HG02885 (cell line): ENCODE measurements around the gene SIAE.

Experiments
- ATAC-seq: cut with Tn5 transposase; IDR thresholded peaks from one replicate; pipeline ENCODE4 v1.9.1; 2021; ENCODE audit warnings: mild to moderate bottlenecking; ENCODE audit not compliant: unreplicated experiment, poor library complexity

The SIAE gene

DNA sequence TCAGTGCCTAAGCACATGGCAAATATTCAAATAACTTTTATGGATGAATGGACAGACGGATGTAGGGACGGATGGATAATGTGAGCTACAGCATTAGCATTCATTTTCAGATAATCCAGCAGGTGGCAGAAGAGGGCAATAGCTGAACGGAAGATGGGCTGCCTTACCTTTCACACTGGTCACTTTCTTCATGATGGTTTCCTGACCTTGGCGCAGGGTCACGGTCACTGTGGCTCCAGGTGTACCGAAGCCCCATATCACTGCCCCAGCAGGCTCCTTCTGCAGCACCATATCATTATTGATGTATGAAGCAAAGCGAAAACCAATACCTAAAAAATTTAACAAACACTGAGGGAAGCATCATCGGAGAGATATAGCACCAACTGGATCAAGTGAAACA is 4.3 kb downstream of the SIAE start:
- ATAC-seq: peak; percentile 35

DNA sequence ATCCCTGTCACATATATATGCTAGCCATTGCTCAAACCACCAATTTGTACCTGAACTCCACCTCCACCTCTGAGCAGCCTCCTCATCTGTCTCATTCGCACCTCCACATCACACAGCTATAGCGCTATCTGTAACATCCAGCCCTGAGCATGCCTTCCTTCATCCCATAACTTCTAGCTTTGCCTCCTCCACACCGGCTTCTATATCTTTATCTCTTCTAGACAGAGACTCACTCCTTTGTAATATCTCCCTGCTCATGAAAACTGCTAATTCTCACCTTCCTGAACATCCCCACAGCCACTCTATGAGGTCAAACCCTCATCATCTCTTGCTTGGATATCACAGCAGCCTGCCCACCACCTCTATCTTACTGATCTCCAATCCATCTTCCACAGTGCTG is 5.9 kb downstream of the SIAE start:
- no peak for ATAC-seq

DNA sequence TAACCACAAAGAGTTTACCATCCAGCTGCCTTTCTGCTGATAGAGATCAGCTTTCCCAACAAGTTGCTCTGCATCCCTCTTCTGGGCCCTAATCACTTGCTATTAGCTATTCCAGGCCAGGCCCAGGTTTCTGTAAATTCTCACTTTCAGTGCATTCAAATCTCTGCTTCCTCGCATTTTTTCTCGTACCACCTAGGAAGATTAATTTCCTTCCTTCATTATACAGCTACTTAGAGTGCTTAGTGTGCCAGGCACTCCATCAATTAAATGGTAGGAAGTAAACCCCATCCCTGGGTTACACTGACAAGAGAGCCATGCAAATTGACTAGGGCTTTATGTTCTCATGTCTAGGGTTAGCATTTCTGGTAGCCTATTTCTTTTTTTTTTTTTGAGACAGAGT is 9.7 kb downstream of the SIAE start:
- no peak for ATAC-seq

DNA sequence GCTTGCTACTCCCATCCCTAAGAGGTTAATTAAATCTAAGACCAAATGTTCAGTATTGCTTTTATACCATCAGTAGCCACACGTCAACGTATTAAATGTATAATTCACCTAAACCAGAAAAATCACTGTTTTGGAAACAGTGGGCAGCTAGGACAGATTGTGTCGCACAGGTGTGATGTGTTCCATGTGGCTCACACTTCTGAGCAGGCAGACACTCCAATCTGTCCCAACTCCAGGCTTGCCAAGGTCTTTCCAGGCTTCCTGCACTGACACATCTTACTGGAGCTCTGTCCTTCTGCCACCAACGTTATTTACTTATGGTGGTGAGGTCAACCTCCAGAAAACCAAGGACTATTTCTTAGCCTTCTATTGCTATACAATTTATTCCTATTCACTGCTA is 11.4 kb downstream of the SIAE start:
- no peak for ATAC-seq

DNA sequence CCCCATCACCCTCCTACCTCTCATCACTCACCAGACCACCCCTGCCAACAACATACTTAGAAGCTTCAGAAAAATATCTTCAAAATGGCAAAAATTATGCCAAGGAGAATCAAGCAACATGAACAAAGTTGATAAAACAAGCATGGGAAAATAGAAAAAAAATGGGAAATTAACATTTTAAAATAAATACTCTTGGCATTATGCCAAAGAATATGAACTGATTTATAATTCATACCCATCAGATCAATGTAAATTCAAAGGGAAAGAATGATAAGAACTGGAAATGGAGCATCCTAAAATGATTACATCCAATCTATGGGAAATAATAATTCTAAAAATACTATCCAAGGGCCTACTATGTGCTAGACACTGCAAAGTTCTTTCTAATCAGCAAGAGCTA is 12.0 kb downstream of the SIAE start:
- no peak for ATAC-seq

DNA sequence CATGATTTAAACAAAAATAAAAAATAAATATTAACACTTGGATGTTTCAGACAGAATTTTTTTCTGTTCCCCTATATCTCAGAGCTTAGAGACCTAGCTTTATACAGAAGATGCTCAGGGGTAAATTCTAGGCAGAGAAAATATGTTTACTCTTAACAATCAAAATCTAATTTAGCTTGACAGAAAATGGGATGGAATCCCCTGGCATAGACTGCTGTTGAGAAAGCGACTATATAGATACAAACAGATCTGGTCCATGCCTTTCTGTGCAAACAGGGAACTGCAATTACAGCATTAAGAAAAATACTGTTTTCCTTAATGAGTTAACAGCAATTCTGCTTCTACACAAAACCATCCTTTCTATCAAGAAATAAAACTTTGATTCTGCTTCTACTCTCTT is 14.6 kb downstream of the SIAE start:
- no peak for ATAC-seq

DNA sequence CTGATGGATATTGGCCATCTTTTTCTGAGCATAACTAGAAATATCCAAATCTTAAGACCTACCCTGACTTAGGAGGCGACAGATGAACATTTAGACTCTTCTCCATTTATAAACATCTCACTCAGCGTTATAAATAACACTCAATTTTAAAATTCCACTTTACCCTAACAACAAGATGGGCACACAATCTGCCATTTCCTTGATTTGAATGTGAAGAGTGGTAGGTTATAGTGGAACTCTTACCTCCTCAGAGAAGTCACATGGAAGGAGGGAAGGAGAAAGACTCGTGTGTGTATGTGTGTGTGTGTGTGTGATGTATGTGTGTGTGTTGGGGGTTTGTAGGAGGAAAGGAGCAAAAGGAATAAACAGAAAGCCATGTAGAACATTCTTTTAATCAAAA is 15.0 kb downstream of the SIAE start:
- no peak for ATAC-seq

DNA sequence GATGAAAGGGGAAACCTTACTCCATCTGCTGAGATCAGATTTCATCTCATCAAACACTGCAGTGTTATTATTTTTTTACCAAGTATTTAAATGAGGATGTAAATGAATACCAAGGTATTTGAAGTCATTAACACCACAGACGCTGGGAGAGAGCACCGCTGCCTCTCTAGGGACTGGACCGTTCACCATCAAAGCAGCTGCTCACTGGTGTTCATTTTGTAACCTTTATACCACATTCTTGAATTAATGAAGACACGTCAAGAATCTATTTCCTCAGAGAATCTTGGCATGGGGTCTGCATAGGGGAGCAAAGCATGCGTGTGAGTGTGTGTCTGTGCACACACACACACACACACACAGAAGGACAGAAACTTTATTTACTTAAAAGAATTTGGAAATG is 15.6 kb downstream of the SIAE start:
- ATAC-seq: no peak

DNA sequence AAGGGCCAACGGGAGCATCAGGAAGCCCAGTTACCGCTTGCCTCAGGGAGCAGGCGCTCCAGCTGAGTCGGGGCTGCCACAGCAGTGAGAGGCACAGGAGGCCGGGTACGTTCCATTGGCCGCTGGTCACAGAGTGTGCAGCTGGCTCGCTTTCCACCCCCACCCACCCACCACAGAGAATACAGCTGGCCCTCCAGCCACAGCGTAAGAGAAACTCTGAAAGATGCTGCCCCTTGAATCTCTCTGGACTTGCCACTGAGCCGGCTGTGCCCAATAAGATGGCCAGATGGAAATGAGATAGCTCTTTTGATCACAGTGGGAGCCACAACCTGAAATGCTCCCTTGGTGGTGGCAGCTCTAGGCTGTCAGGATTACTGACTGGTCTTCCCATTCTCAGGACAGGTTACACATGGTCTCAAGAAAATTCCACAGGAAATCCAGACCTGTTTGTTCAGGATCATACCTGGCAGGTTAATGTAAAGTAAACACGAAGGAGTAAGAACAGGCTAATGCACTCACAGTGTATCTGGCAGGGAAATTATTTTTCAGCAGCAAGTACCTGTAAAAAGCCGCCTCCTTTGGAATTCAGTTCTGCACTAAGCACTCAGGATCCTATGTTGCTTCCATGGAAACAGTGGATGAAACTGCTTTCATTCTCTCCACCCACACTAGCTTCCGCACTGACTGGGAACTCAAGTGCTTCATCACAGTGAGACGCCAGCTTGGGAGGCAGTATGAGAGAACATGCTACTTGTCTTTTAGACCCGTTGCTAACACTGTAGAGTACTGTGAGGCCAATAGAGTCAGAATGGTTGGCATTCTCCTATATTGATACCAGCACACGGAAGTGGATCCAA is 16.5 kb downstream of the SIAE start:
- ATAC-seq: no peak

DNA sequence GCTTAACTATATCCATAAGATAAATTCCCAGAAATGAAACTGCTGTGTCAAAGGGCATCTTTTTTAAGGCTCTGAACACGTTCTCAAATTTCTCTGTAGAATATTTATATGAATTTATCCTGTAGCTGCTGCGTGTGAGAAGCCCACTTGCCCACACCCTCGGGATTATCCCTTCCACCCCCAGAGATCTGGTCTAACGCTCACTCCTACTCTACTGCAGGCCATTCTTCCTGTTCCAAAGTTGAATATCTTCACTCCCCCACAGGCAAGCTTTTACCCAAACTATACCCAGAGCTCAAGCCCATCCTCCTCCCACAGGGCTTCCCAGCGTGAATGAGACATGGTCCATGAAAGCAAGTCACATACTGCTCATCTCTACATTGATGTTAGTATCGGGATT is 24.9 kb downstream of the SIAE start:
- no peak for ATAC-seq

DNA sequence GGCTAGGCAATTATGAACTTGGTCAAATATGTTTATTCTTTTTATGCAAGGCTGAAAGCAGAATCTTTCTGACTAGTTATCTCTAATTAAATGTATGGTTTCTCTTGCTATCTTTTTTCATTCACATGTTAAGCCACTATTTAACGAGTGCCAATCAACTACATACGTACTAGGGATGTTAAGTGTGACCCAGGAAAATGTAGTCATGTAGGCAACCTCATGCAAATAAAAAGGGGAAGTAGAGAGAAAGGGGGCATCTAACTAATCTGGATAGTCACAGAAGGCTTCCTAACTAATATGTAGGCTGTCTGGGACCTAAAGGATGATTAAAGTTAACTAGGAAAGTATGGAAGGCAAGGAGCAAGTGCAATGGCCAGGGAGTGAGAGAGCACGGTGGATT is 27.4 kb downstream of the SIAE start:
- ATAC-seq: no peak

DNA sequence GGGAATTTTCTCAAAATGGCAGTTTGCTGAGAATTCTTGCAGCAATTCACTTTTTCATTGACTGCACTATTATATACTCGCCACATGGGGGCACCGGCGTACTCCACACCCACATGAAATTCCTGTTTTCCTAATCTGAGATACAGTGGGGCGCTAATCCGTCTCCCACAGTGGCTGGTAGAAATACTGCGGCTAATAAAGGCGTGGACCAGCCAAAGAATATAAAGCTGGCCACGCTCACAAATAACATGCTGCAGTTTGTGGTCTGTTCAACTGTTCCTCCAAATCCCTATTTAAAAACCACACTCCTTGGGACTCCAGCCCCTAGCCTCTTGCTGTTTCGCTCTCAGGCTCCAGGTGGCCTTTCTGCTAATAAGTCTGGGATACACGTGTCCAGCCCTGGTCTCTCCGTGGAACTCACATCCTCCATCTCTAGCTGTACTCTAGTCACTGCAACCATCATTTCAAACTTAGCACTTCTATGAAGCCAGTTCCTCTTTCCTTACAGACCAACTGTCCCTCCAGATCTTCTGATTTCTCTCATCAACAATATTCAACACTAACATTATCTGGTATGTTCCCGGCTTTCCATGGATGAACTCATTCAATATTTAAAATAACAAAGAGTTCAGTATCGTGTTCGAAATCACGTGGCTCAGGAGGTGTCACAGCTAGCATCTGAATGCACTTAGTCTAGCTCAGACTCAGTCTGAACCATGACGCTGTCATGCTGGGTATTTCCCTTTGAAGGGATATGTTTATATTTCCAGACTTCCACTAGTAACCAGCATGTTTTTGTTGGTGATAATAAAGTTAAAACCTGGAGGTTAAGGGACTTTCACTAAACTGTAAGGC is 28.9 kb downstream of the SIAE start:
- peak; percentile 82 for ATAC-seq

DNA sequence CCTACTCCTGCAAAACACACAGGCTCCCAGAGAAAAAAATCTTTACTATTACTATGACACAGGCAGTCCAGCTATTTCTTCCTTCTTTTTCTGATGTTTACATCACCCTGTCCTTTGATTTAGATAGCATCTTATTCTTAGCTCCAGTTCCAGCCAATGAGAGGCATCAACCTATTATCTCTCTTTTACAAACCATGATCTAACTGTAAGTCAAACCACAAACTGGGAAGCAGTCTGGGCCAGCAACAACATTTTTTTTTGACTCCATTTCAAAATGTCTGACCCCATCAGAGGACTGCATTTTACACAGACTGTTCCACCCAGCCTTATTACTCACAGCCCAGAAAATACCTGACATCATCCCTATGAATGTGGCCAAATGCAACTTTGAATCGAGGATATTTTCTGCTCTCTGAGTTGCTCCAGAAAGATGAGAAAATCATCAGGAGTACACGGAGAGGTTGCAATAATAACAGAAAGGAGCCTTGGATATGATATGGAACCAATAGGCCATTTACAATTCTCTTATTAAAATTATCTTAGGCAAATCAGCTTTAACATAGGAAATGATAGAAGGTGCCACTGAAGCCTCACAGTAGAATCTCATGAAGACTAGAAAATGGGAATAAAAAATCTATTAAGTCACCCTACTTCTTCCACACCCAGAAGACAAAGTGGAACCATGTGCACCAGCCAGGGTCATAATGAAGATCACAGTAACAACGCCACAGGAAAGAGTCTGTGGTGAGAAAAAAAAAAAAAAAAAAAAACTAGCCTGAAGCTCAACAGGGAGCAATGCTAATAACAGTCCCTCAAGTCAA is 29.7 kb downstream of the SIAE start:
- no peak for ATAC-seq

DNA sequence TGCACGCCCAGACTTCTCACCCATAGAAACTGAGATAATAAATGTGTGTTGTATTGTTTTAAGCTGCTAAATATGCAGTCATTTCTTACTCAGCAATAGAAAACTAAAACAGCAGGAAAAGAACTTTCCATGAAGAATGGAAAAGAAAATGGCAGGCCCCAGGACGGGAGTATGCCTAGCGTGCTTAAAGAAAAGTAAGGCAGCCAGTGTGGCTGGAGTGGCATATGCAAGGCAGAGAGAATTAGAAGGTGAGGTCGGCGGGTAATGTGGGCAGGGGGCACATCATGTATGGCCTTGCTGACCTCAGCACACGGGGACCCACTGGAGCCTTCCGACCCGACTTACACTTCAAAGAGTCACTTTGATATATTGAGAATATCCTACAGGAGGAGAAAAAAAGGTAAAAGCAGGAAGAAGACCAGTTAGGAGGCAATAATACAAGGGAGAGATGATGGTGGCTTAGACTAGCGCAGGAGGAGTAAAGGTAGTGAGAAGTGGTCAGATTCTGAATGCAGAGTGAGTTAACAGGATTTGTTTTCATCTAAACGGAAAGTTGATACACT is 30.4 kb downstream of the SIAE start:
- ATAC-seq: no peak

DNA sequence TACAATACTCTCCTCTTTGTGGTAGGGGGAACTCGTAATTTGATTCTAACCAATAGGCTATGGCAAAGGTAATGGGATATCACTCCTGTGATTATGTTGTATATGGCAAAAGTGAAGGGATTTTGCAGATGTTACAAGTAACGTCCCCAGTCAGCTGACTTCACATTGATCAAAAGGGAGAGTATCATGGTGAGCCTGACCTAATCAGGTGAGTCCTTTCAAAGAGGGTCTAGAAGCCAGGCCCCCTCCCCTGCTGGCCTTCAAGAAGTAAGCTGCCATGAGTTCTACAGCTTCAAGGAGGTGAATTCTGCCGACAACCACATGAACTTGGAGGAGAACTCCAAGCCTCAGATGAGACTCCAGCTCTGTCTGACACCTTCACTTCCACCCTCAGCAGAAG is 30.9 kb downstream of the SIAE start:
- ATAC-seq: no peak

DNA sequence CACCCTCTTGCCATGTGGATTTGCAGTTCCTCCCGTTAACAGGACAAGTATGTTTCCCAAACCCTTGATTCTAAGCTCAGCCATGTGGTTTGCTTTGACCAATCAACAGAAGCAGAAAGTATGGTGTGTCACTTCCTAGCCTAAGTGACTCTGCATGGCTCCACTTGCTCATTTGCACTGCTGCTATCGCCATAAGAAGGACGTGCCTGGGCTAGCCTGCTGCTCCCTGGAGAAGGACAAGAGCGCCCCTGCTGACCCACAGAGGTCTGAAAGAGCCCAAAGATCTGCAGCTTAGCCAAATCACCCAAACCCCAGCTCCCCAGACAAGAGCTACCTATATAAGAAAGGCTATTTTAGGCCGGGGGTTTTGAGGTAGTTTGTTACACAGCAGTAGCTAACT is 32.9 kb downstream of the SIAE start:
- no peak for ATAC-seq

DNA sequence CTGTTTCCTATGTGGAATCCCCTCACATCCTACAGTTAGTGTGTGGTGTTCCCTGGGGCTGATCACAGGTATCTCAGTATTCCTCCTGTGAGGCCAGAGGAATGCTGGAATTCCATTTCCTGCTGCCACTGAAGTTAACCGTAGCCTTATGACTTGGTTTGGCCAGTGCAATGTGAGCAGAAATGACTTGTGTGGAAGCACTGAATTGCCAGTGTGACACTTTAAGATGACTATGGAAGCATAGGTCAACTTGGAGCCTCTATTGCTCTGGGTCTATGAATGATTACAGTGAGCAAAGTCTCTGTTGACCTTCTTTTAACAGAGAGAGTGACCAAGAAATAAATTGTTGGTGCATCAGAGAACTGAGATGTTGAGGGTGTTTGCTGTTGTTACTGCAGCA is 34.4 kb downstream of the SIAE start:
- no peak for ATAC-seq

DNA sequence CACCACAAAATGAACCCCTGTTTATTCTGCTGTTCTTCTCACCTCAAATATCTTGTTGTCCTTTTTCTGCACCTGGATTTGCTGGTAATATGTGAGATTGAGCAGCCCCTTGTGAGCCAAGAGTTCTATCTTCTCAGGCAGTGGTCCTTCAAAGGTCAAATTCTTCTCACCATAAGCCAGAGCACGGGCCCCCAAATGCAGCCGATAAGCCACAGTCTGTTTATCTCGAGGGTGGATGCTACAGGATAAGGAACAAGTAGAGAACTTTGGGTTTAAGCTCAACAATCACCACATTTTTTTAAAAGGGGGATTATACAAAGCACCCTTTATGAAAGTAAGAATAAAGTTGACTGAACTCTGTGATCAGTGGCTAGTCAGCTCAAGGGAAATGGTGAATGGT is 35.0 kb downstream of the SIAE start:
- no peak for ATAC-seq

DNA sequence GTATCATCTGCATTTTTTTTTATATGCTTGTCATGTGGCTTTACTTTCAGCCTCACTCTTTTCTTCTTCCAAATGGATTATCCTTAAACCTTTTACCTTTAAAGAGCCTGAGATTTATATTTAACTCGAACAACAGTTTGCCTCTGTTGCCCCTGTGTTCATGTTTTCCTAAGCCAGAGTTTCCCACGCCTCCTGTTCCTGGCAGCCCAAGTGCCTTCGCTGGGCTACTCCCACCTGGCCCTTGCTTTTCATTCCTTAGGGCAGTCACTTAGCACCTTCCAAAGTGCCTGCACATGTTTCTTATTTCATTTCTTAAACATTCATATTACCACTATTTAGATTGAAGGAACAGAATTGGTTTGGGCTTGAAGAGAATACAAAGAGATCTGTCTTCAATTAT is 37.6 kb downstream of the SIAE start:
- no peak for ATAC-seq

DNA sequence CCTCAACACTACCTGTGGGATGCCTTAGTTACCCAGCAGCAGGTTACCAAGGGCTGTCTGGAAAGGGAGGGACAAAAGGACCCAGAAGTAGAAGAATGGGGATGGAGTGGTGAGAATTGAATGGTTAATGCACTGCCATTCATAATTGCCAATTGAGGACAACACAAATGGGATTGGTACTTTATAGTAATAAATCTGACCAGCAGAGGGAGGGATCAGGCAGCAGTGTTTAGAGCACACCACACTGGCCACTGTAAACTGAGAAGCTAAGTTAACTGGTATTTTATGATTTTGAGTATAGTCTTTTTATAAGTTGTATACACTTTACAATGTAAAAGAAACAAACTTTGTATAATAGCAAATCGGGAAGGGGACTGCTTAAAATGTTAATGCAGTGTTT is 40.2 kb downstream of the SIAE start:
- ATAC-seq: no peak

DNA sequence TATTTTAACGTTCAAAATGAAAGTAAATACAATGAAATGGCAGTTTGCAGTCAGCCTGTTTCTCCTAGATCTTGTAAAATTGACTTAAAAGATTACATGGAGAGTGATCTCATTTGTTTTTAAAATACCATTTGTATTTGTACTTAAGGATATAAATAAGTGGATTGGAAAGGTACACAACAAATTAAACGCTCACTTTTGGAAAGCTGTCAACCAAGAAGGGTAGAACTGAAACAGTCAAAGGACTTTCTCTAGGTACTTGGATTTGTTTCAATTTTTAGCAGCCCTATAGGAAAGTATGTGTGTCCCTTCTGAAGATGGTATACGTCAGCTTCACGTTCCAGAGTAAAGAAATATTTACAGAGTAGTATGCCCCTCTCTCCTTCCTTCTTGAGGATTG is 43.6 kb downstream of the SIAE start:
- ATAC-seq: no peak
